Measurements from ENCODE around the gene KLRB1.

Gene KLRB1

DNA sequence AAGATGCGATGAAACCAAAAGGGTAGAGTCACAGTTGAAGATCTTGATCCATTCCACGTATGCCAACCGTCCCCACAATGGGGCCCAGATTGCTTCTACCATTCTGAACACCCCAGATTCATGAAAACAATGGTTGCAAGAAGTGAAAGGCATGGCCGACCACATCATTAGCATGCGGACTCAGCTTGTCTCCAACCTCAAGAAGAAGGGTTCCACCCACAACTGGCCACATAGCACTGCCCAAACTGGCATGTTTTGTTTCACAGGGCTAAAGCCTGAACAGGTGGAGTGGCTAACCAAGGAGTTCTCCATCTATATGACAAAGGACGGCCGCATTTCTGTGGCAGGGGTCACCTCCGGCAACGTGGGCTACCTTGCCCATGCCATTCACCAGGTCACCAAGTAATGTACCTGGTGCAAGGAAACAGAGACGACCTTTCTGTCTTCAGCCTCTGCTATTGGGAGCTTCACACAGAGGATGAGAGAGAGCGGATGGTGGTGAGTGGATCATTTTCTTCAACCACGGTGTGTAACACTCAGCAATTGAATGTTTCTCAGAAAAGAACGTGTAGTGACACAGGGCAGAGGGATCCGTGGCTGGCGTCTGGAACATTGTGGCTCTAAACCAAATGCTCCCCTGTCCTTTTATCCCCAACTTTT is 35.0 kb upstream of the KLRB1 start:
- DNase-seq (ENCODE audit: insufficient read length, low spot score) (no peak), FAIRE-seq (no peak)
- no peak for TF ChIP-seq PAX5 (IDR thresholded peaks at IDR 0.05; ENCODE audit: insufficient read depth, low read length, severe bottlenecking)
- TF ChIP-seq POLR2AphosphoS5 (IDR thresholded peaks at IDR 0.05; ENCODE audit: low read depth, low read length), result no peak
- TF ChIP-seq POLR2A (IDR thresholded peaks at IDR 0.05; ENCODE audit: low read depth, low read length), result no peak
- TF ChIP-seq POU2F2 (IDR thresholded peaks at IDR 0.05; ENCODE audit: low read depth, low read length), result no peak
- no peak for TF ChIP-seq SPI1 (IDR thresholded peaks at IDR 0.05; ENCODE audit: low read depth, low read length)

DNA sequence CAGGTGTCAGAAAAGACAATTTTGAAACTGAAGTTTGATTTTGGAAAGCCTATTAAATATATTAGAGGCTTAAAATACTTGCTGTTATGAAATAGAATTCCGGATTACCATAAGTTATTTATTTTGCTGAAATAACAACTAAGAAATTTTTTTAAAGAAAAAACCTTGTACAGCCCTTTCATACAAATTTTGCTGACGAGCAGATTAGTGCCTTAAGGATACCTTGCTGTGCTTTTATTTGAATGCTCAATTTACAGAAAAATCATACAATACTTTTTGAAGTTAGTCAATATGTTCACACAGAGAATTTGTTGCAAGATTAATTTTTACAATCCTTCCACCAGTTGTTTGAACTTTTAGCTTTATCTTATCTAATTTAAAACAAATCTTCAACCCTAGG is 32.3 kb upstream of the KLRB1 start:
- no peak for TF ChIP-seq POLR2A (IDR thresholded peaks at IDR 0.05; ENCODE audit: low read depth, low read length)
- TF ChIP-seq TAF1 (IDR thresholded peaks at IDR 0.05; ENCODE audit: low read depth, low read length), result no peak
- no peak for TF ChIP-seq SPI1 (IDR thresholded peaks at IDR 0.05; ENCODE audit: low read depth, low read length)
- no peak for TF ChIP-seq POU2F2 (IDR thresholded peaks at IDR 0.05; ENCODE audit: low read depth, low read length)
- DNase-seq (ENCODE audit: insufficient read length, low spot score), result no peak
- no peak for FAIRE-seq

GRCh38 chr12:9636851-9637206 is 29.1 kb upstream of the KLRB1 start:
- FAIRE-seq (no peak), DNase-seq (ENCODE audit: insufficient read length, low spot score) (no peak)
- TF ChIP-seq SPI1 (IDR thresholded peaks at IDR 0.05; ENCODE audit: low read depth, low read length), result no peak
- no peak for TF ChIP-seq POLR2AphosphoS5 (IDR thresholded peaks at IDR 0.05; ENCODE audit: low read depth, low read length)
- no peak for TF ChIP-seq TAF1 (IDR thresholded peaks at IDR 0.05; ENCODE audit: low read depth, low read length)
- TF ChIP-seq POLR2A (IDR thresholded peaks at IDR 0.05; ENCODE audit: low read depth, low read length), result no peak
- no peak for TF ChIP-seq PAX5 (IDR thresholded peaks at IDR 0.05; ENCODE audit: insufficient read depth, low read length, severe bottlenecking)
- TF ChIP-seq POU2F2 (IDR thresholded peaks at IDR 0.05; ENCODE audit: low read depth, low read length), result no peak

GRCh38 chr12:9636150-9636850 is 28.6 kb upstream of the KLRB1 start:
- no peak for FAIRE-seq
- no peak for DNase-seq (ENCODE audit: insufficient read length, low spot score)
- TF ChIP-seq TAF1 (IDR thresholded peaks at IDR 0.05; ENCODE audit: low read depth, low read length) (no peak), POLR2AphosphoS5 (IDR thresholded peaks at IDR 0.05; ENCODE audit: low read depth, low read length) (no peak), PAX5 (IDR thresholded peaks at IDR 0.05; ENCODE audit: insufficient read depth, low read length, severe bottlenecking) (no peak), POU2F2 (IDR thresholded peaks at IDR 0.05; ENCODE audit: low read depth, low read length) (no peak), SPI1 (IDR thresholded peaks at IDR 0.05; ENCODE audit: low read depth, low read length) (no peak), POLR2A (IDR thresholded peaks at IDR 0.05; ENCODE audit: low read depth, low read length) (no peak)

- TF ChIP-seq TAF1 (IDR thresholded peaks at IDR 0.05; ENCODE audit: low read depth, low read length) (no peak), SPI1 (IDR thresholded peaks at IDR 0.05; ENCODE audit: low read depth, low read length) (no peak), POLR2AphosphoS5 (IDR thresholded peaks at IDR 0.05; ENCODE audit: low read depth, low read length) (no peak), POLR2A (IDR thresholded peaks at IDR 0.05; ENCODE audit: low read depth, low read length) (no peak), PAX5 (IDR thresholded peaks at IDR 0.05; ENCODE audit: insufficient read depth, low read length, severe bottlenecking) (no peak), POU2F2 (IDR thresholded peaks at IDR 0.05; ENCODE audit: low read depth, low read length) (no peak)
- FAIRE-seq (no peak), DNase-seq (ENCODE audit: insufficient read length, low spot score) (no peak)
These were observed 27.4 kb upstream of the KLRB1 start for GRCh38 chr12:9634969-9635754.

DNA sequence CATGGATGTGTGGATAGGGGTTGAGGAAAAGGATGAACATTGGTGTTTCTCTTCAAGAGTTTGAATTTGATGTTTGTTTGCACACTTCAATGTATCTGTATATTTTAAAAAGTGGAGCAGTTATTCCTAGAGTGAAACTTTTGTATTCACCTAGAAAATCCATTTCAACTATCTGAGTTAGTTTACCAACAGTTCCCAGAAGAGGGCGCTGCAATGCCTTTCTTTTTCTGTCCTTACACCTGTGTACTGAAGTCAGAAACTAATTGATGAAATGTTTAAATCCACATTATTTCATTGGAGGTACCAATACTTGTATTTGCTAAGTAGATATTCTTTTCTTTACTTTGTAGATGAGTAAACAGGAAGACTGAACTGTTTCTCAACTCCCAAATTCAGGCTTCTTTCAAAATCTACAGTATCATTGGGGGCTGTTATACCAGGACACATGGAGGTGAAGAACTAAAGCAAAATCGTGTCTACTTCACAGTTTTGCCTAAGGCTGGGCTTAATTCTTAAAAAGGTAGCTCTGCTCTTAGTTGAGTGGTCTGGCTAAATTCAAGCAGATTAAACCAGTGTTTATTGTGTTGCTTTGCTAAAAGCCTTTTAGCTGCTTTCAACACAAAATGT is 26.6 kb upstream of the KLRB1 start:
- TF ChIP-seq TAF1 (IDR thresholded peaks at IDR 0.05; ENCODE audit: low read depth, low read length) (no peak), POU2F2 (IDR thresholded peaks at IDR 0.05; ENCODE audit: low read depth, low read length) (no peak), POLR2AphosphoS5 (IDR thresholded peaks at IDR 0.05; ENCODE audit: low read depth, low read length) (no peak), PAX5 (IDR thresholded peaks at IDR 0.05; ENCODE audit: insufficient read depth, low read length, severe bottlenecking) (no peak), SPI1 (IDR thresholded peaks at IDR 0.05; ENCODE audit: low read depth, low read length) (no peak), POLR2A (IDR thresholded peaks at IDR 0.05; ENCODE audit: low read depth, low read length) (no peak)
- DNase-seq (ENCODE audit: insufficient read length, low spot score) (no peak), FAIRE-seq (peak; percentile 43)

DNA sequence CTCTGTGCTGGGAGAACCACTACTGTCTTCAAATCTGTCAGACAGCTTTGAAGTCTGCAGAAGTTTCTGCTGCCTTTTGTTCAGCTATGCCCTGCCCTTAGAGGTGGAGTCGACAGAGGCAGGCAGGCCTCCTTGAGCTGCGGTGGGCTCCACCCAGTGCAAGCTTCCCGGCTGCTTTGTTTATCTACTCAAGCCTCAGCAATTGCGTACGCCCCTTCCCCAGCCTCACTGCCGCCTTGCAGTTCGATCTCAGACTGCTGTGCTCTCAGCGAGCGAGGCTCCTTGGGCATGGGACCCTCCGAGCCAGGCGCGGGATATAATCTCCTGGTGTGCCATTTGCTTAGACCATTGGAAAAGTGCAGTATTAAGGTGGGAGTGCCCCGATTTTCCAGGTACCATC is 25.1 kb upstream of the KLRB1 start:
- no peak for TF ChIP-seq POLR2AphosphoS5 (IDR thresholded peaks at IDR 0.05; ENCODE audit: low read depth, low read length)
- no peak for TF ChIP-seq TAF1 (IDR thresholded peaks at IDR 0.05; ENCODE audit: low read depth, low read length)
- no peak for TF ChIP-seq PAX5 (IDR thresholded peaks at IDR 0.05; ENCODE audit: insufficient read depth, low read length, severe bottlenecking)
- TF ChIP-seq POLR2A (IDR thresholded peaks at IDR 0.05; ENCODE audit: low read depth, low read length), result no peak
- TF ChIP-seq SPI1 (IDR thresholded peaks at IDR 0.05; ENCODE audit: low read depth, low read length), result no peak
- no peak for TF ChIP-seq POU2F2 (IDR thresholded peaks at IDR 0.05; ENCODE audit: low read depth, low read length)
- FAIRE-seq, result no peak

GRCh38 chr12:9626821-9627220 is 19.1 kb upstream of the KLRB1 start:
- TF ChIP-seq POLR2AphosphoS5 (IDR thresholded peaks at IDR 0.05; ENCODE audit: low read depth, low read length) (no peak), SPI1 (IDR thresholded peaks at IDR 0.05; ENCODE audit: low read depth, low read length) (no peak), POU2F2 (IDR thresholded peaks at IDR 0.05; ENCODE audit: low read depth, low read length) (no peak), PAX5 (IDR thresholded peaks at IDR 0.05; ENCODE audit: insufficient read depth, low read length, severe bottlenecking) (no peak), POLR2A (IDR thresholded peaks at IDR 0.05; ENCODE audit: low read depth, low read length) (no peak), TAF1 (IDR thresholded peaks at IDR 0.05; ENCODE audit: low read depth, low read length) (no peak)
- DNase-seq (ENCODE audit: insufficient read length, low spot score) (no peak), FAIRE-seq (no peak)

More for the DNA sequence above, 25.1 kb upstream of the KLRB1 start:
- DNase-seq (ENCODE audit: insufficient read length, low spot score), result no peak

GRCh38 chr12:9626291-9626690 is 18.6 kb upstream of the KLRB1 start:
- DNase-seq (ENCODE audit: insufficient read length, low spot score), result no peak
- no peak for TF ChIP-seq POLR2A (IDR thresholded peaks at IDR 0.05; ENCODE audit: low read depth, low read length)
- no peak for FAIRE-seq

Measured in GM12891 (cell line).